Endothelial cell of umbilical vein (primary cell): ENCODE data around the gene SCAMP2. TPM values are rescaled to one million over a fixed set of nuclear protein-coding genes. Genes with fewer than 3 reads are reported as not detected.

Source experiments
- BruUV-seq: library from RNA; stranded (reverse); fragments of 400-500 nt; replicated peaks from 2 replicates; lab custom pipeline; 2021; lab: Mats Ljungman, UMichigan
- CTCF ChIA-PET: fragments of 300-600, 350-600 bp; sonication (Branson Sonifier 250); formaldehyde crosslinking; loops from one replicate; lab custom pipeline; 2021; ENCODE audit warnings: antibody characterized with exemption, inconsistent platforms; lab: Charles Lee
- POLR2A ChIA-PET: fragments of 300-600, 350-600 bp; sonication (Branson Sonifier 250); formaldehyde crosslinking; loops from one replicate; lab custom pipeline; 2021; ENCODE audit warnings: antibody characterized with exemption, inconsistent platforms; lab: Charles Lee
- DNase-seq: peaks from one replicate; pipeline ENCODE4 v3.0.0-alpha.2; 2011; ENCODE audit warnings: low read depth, low spot score
- FAIRE-seq: peaks from 2 replicates; lab custom pipeline; 2011; peaks lifted over from hg19 to GRCh38; lab: Jason Lieb, UNC
- H2AFZ ChIP-seq: 2 replicates; pipeline ENCODE4 v1.6.0; 2012; ENCODE audit warnings: low read depth, low read length, control low read depth, inconsistent platforms
- H3K27ac ChIP-seq: 2 replicates; pipeline ENCODE4 v1.5.1; 2011; ENCODE audit warnings: low read depth, mild to moderate bottlenecking, control low read depth, low read length, moderate library complexity; ENCODE audit not compliant: insufficient read depth
- H3K27me3 ChIP-seq, 2 experiments: 2 replicates each; pipeline versions ENCODE4 v1.6.0 to v1.6.1; 2011; ENCODE audit warnings: low read length in 2 of 2, mixed read lengths in 1 of 2; ENCODE audit not compliant: control insufficient read depth in 2 of 2, insufficient read depth in 2 of 2
- H3K36me3 ChIP-seq, 2 experiments: 2 replicates in 1 of 2; 3 replicates in 1 of 2; pipeline ENCODE4 v1.5.1; 2011; ENCODE audit warnings: low read length in 2 of 2, mild to moderate bottlenecking in 1 of 2, moderate library complexity in 1 of 2; ENCODE audit not compliant: control insufficient read depth in 2 of 2, insufficient read depth in 2 of 2; ENCODE audit errors: extremely low read depth in 1 of 2
- H3K4me1 ChIP-seq: 3 replicates; pipeline ENCODE4 v1.5.1; 2011; ENCODE audit warnings: mild to moderate bottlenecking, low read length; ENCODE audit not compliant: control insufficient read depth, insufficient read depth; ENCODE audit errors: extremely low read depth
- H3K4me2 ChIP-seq: 2 replicates; pipeline ENCODE4 v1.6.1; 2011; ENCODE audit warnings: low read length, control low read depth, mixed read lengths; ENCODE audit not compliant: insufficient read depth
- H3K4me3 ChIP-seq, 3 experiments: fragments of 200-600 bp in 1 of 3; sonication (generic), shearing (Covaris generic) in 1 of 3; replicated peaks in 1 of 3; 2 replicates each; pipeline ENCODE4 v1.5.1; 2011 to 2016; ENCODE audit warnings: control low read depth in 3 of 3, low read length in 3 of 3, mild to moderate bottlenecking in 2 of 3, inconsistent platforms in 1 of 3, low read depth in 1 of 3, moderate library complexity in 1 of 3; ENCODE audit not compliant: insufficient read depth in 1 of 3
- H3K79me2 ChIP-seq: 2 replicates; pipeline ENCODE4 v1.6.0; 2012; ENCODE audit warnings: low read length, inconsistent platforms; ENCODE audit not compliant: control insufficient read depth, insufficient read depth
- H3K9ac ChIP-seq: replicated peaks from 2 replicates; pipeline ENCODE3; 2011; ENCODE audit warnings: low read length, control low read depth; ENCODE audit not compliant: insufficient read depth; ENCODE audit errors: extremely low read depth
- H3K9me1 ChIP-seq: replicated peaks from 3 replicates; pipeline ENCODE4 v1.6.0; 2011; ENCODE audit warnings: mild to moderate bottlenecking, low read length; ENCODE audit not compliant: control insufficient read depth, insufficient read depth; ENCODE audit errors: extremely low read depth
- H3K9me3 ChIP-seq: replicated peaks from 2 replicates; pipeline ENCODE4 v1.5.1; 2012; ENCODE audit warnings: low read length, inconsistent platforms; ENCODE audit not compliant: control insufficient read depth, insufficient read depth
- H4K20me1 ChIP-seq: replicated peaks from 2 replicates; pipeline ENCODE3; 2011; ENCODE audit warnings: mild to moderate bottlenecking, low read length; ENCODE audit not compliant: control insufficient read depth, insufficient read depth; ENCODE audit errors: extremely low read depth
- EZH2 ChIP-seq: IDR thresholded peaks from 2 replicates; pipeline ENCODE4 v1.6.1; 2012; ENCODE audit warnings: borderline replicate concordance, low read depth, mild to moderate bottlenecking, moderate library complexity, low read length, inconsistent platforms; ENCODE audit not compliant: severe bottlenecking
- FOS ChIP-seq: IDR thresholded peaks from 2 replicates; pipeline ENCODE4 v1.6.1; 2011; ENCODE audit warnings: mild to moderate bottlenecking, low read length, moderate library complexity, borderline replicate concordance; ENCODE audit not compliant: insufficient read depth
- GATA2 ChIP-seq: IDR thresholded peaks from 2 replicates; pipeline ENCODE4 v1.7.0; 2011; ENCODE audit warnings: low read depth, mild to moderate bottlenecking, moderate library complexity, mixed read lengths, low read length; ENCODE audit not compliant: insufficient read length, insufficient read depth
- JUN ChIP-seq: IDR thresholded peaks from 2 replicates; pipeline ENCODE4 v1.6.1; 2011; ENCODE audit warnings: borderline replicate concordance, low read depth; ENCODE audit not compliant: insufficient read length, insufficient read depth
- MAX ChIP-seq: IDR thresholded peaks from 2 replicates; pipeline ENCODE4 v1.6.1; 2011; ENCODE audit not compliant: insufficient read depth, insufficient read length
- MYC ChIP-seq: IDR thresholded peaks from one replicate; pipeline ENCODE4 v1.6.1; 2011; ENCODE audit warnings: mild to moderate bottlenecking, low read depth, low read length
- POLR2A ChIP-seq: IDR thresholded peaks from 2 replicates; pipeline ENCODE4 v1.6.1; 2012; ENCODE audit warnings: low read depth, mild to moderate bottlenecking, control low read depth, low read length
- POLR2AphosphoS5 ChIP-seq: IDR thresholded peaks from 2 replicates; pipeline ENCODE4 v1.6.1; 2012; ENCODE audit warnings: low read depth, mild to moderate bottlenecking, control low read depth, low read length, moderate library complexity; ENCODE audit not compliant: insufficient read depth
- dilution Hi-C: fragments of 300-500 bp; cut with MboI; formaldehyde crosslinking; loops from one replicate; pipeline ENCODE4 v1.15.0; 2019; ENCODE audit warnings: low sequenced_read_pairs; ENCODE audit not compliant: extremely low pct_ligation_motif_present
- intact Hi-C: fragments of 100-400 bp; cut with micrococcal nuclease; formaldehyde crosslinking; loops from one replicate; pipeline ENCODE4 v1.10.0; 2022
- polyA plus RNA-seq, 4 experiments: library from polyadenylated mRNA; depleted of rRNA in 3 of 4; stranded (reverse) in 3 of 4; unstranded in 1 of 4; fragments of >200 nt; gene quantifications; 2 replicates each; pipeline versions ENCODE4 v1.2.1 to v1.2.3, GENCODE V29; 2011 to 2012; ENCODE audit warnings: missing spikeins in 1 of 4
- total RNA-seq: library from RNA; stranded (reverse); gene quantifications from 2 replicates; pipeline ENCODE4 v1.2.3, GENCODE V29; 2021
- TF ChIP-seq, protein P1 (sequence below), 2 donors: IDR thresholded peaks; 1 replicate in 1 of 2; 2 replicates in 1 of 2; pipeline ENCODE4 v1.5.1; 2011; ENCODE audit warnings: low read length in 2 of 2, mild to moderate bottlenecking in 2 of 2, moderate library complexity in 2 of 2, control low read depth in 1 of 2, inconsistent platforms in 1 of 2, low read depth in 1 of 2; ENCODE audit not compliant: insufficient read depth in 1 of 2; ENCODE audit errors: extremely low read depth in 1 of 2

Gene SCAMP2
- total and polyA plus RNA-seq, 2 donors (not counting 3 experiments of a cell fraction or from before 2014, with no cell fraction given): 67.3 to 256 TPM

DNA sequence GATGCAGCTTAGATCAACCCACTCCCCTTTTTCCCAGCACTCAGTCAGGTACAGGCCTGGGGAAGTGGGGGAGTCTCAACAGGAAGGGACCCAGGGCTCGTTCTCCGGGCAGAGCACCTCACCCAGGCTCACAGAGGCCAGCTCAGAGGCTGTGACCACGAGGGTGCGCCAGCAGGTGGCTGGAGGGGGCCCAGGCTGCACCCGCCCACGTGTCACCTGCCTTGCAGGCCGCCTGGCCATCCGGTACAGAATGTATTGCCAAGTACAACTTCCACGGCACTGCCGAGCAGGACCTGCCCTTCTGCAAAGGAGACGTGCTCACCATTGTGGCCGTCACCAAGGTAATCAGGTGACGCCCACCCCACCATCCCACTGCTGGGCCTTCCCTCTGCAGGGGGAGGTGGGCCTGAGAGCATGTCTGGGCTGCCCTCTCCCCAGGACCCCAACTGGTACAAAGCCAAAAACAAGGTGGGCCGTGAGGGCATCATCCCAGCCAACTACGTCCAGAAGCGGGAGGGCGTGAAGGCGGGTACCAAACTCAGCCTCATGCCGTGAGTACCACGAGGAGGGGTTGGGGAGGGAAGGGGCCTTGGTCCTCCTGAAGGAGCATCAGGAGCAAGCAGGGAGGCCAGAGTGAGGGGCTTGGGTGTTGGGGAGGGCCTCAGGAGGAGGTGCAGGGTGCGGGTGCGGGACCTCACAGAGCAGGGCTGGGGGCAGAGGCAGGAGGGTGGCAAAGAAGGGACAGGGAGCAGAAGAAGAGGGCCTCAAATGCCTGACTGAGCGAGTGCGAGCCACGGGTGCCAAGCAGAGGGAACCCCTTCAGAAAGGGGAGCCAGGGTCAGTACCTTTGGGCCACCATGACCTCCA, 74.5 kb downstream of the SCAMP2 start:
- intact Hi-C loops (no loop called here), dilution Hi-C loops (no loop called here)
- ChIA-PET CTCF (interaction anchor here (0.7 to 6.5 kb wide), 12 partner anchors 10 to 162 kb away, joined by 3 to 69 read pairs (median 4); partner anchors contain the start of genes CSK and CYP1A1), POLR2A (no interaction called here)
- H3K79me2 ChIP-seq: peaks cover 27% of the 10 kb centered on the region
- DNase-seq (no peak), FAIRE-seq (no peak)
- no peak overlapping the region for H3K4me2 ChIP-seq
- H3K27ac ChIP-seq: no peak overlapping the region
- no peaks in the 10 kb centered on the region for H3K4me1 ChIP-seq
- TSS peak; percentile 1 for BruUV-seq
- no peaks in the 10 kb centered on the region for H4K20me1 ChIP-seq
- H3K27me3 ChIP-seq: no peaks in the 10 kb centered on the region
- no peaks in the 10 kb centered on the region for H3K9me1 ChIP-seq
- TF ChIP-seq MAX (no peak), MYC (no peak), FOS (no peak), JUN (no peak), GATA2 (no peak), POLR2AphosphoS5 (no peak), POLR2A (no peak), EZH2 (no peak)
- TF ChIP-seq, protein P1, sequence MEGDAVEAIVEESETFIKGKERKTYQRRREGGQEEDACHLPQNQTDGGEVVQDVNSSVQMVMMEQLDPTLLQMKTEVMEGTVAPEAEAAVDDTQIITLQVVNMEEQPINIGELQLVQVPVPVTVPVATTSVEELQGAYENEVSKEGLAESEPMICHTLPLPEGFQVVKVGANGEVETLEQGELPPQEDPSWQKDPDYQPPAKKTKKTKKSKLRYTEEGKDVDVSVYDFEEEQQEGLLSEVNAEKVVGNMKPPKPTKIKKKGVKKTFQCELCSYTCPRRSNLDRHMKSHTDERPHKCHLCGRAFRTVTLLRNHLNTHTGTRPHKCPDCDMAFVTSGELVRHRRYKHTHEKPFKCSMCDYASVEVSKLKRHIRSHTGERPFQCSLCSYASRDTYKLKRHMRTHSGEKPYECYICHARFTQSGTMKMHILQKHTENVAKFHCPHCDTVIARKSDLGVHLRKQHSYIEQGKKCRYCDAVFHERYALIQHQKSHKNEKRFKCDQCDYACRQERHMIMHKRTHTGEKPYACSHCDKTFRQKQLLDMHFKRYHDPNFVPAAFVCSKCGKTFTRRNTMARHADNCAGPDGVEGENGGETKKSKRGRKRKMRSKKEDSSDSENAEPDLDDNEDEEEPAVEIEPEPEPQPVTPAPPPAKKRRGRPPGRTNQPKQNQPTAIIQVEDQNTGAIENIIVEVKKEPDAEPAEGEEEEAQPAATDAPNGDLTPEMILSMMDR (IDR thresholded peaks at IDR 0.05; ENCODE audit: extremely low read depth in 1 of 2, insufficient read depth in 1 of 2, low read depth in 1 of 2, low read length in 2 of 2): no peak
- H3K4me3 ChIP-seq: no peak overlapping the region
- H3K9ac ChIP-seq: no peak overlapping the region
- H3K36me3 ChIP-seq: peaks cover 3 to 33% of the 10 kb centered on the region in 2 experiments
- H3K9me3 ChIP-seq: no peaks in the 10 kb centered on the region
- no peak overlapping the region for H2AFZ ChIP-seq
